Panc1 (cell line): ENCODE measurements around the gene CCSAP. TPM values are rescaled to one million over a fixed set of nuclear protein-coding genes. Genes with fewer than 3 reads are reported as not detected.

ENCODE experiments used
- ATAC-seq: fragments of 200-7000 bp; cut with Tn5 transposase; 2 replicates; pipeline ENCODE4 v1.9.1; 2020; ENCODE audit warnings: mild to moderate bottlenecking, moderate library complexity
- BruUV-seq: library from RNA; stranded (reverse); fragments of 400-500 nt; replicated peaks from 2 replicates; lab custom pipeline; 2021; lab: Mats Ljungman, UMichigan
- CTCF ChIA-PET: fragments of 300-600 bp; sonication (Branson Sonifier 250); formaldehyde crosslinking; loops from one replicate; lab custom pipeline; 2022; ENCODE audit warnings: antibody characterized with exemption; lab: Charles Lee
- POLR2A ChIA-PET: fragments of 300-600 bp; sonication (Branson Sonifier 250); formaldehyde crosslinking; loops from one replicate; lab custom pipeline; 2022; ENCODE audit warnings: antibody characterized with exemption; lab: Charles Lee
- DNase-seq: peaks from one replicate; pipeline ENCODE4 v3.0.0-alpha.2; 2010; ENCODE audit warnings: low read depth, low spot score
- H3K27ac ChIP-seq: 2 replicates; pipeline ENCODE4 v1.5.1; 2011; ENCODE audit warnings: mild to moderate bottlenecking, low read length, inconsistent platforms
- H3K27me3 ChIP-seq: fragments of 200-500 bp; sonication (Bioruptor generic); 2 replicates; pipeline ENCODE4 v1.6.0; 2014; ENCODE audit warnings: low read length, inconsistent platforms; ENCODE audit not compliant: control insufficient read depth, insufficient read depth
- H3K36me3 ChIP-seq: fragments of 200-500 bp; sonication (Bioruptor generic); 2 replicates; pipeline ENCODE4 v1.5.1; 2014; ENCODE audit warnings: inconsistent platforms, mild to moderate bottlenecking, low read length, moderate library complexity; ENCODE audit not compliant: control insufficient read depth, insufficient read depth
- H3K4me1 ChIP-seq: 2 replicates; pipeline ENCODE4 v1.5.1; 2011; ENCODE audit warnings: inconsistent platforms, mild to moderate bottlenecking, low read length, moderate library complexity; ENCODE audit not compliant: control insufficient read depth, insufficient read depth
- H3K4me3 ChIP-seq, 2 experiments: 2 replicates each; pipeline ENCODE4 v1.5.1; 2011 to 2012; ENCODE audit warnings: low read depth in 2 of 2, low read length in 2 of 2, mild to moderate bottlenecking in 2 of 2, inconsistent platforms in 1 of 2, moderate library complexity in 1 of 2
- H3K9me3 ChIP-seq: fragments of 200-500 bp; sonication (Bioruptor generic); 2 replicates; pipeline ENCODE4 v1.5.1; 2014; ENCODE audit warnings: low read depth, mild to moderate bottlenecking, inconsistent platforms, low read length, moderate library complexity; ENCODE audit not compliant: control insufficient read depth, insufficient read depth
- CTCF ChIP-seq: fragments of 450-650 bp; IDR thresholded peaks from 2 replicates; pipeline ENCODE4 v1.5.1; 2017; ENCODE audit warnings: mild to moderate bottlenecking
- POLR2AphosphoS5 ChIP-seq: IDR thresholded peaks from 2 replicates; pipeline ENCODE4 v1.6.1; 2012; ENCODE audit warnings: mild to moderate bottlenecking, low read depth, low read length, moderate library complexity
- REST ChIP-seq, 2 experiments: IDR thresholded peaks; 2 replicates each; pipeline ENCODE4 v1.6.1; 2011 to 2012; ENCODE audit warnings: low read depth in 2 of 2, control low read depth in 1 of 2, low read length in 1 of 2, mild to moderate bottlenecking in 1 of 2, moderate library complexity in 1 of 2; ENCODE audit not compliant: insufficient read depth in 1 of 2
- SIN3A ChIP-seq: IDR thresholded peaks from 2 replicates; pipeline ENCODE4 v1.6.1; 2012; ENCODE audit warnings: low read depth, mild to moderate bottlenecking, low read length, moderate library complexity, borderline replicate concordance; ENCODE audit not compliant: insufficient read depth
- TCF7L2 ChIP-seq: IDR thresholded peaks from 2 replicates; pipeline ENCODE4 v1.6.1; 2011; ENCODE audit warnings: mild to moderate bottlenecking, low read depth, low read length, inconsistent platforms
- in situ Hi-C: cut with HindIII; loops from 2 replicates; pipeline ENCODE4 v1.10.0; 2016; ENCODE audit warnings: low sequenced_read_pairs, low pct_unique_long_range_greater_than_20kb
- intact Hi-C: fragments of 100-400 bp; cut with micrococcal nuclease; formaldehyde crosslinking; loops from one replicate; pipeline ENCODE4 v1.10.0; 2022; ENCODE audit not compliant: unreplicated experiment
- total RNA-seq: library from RNA; stranded (reverse); gene quantifications from one replicate; pipeline ENCODE4 v1.2.1, GENCODE V29; 2021; ENCODE audit not compliant: unreplicated experiment

CCSAP gene
- total RNA-seq, 1 experiment from 2014 or later: 11.6 TPM

- in situ Hi-C loops (no loop called here), intact Hi-C loops (no loop called here)
- peaks cover 6% of the 10 kb centered on the region; the same call in 1 of the 2 replicates for H3K9me3 ChIP-seq
- POLR2A ChIA-PET: no interaction called here
- H3K27ac ChIP-seq: no peak overlapping the region
- DNase-seq (no peak), ATAC-seq (no peak)
- H3K36me3 ChIP-seq: no peaks in the 10 kb centered on the region
- no peak overlapping the region for H3K4me3 ChIP-seq
- TF ChIP-seq CTCF (no peak), POLR2AphosphoS5 (no peak), REST (IDR thresholded peaks at IDR 0.05; ENCODE audit: insufficient read depth in 1 of 2, low read depth in 2 of 2, low read length in 1 of 2) (no peak), TCF7L2 (no peak), SIN3A (no peak)
- no peaks in the 10 kb centered on the region for H3K4me1 ChIP-seq
- no TSS peak for BruUV-seq
- peaks cover 6% of the 10 kb centered on the region; the same call in 1 of the 2 replicates for H3K27me3 ChIP-seq
- CTCF ChIA-PET: no interaction called here
Observed at GRCh38 chr1:229355661-229356060, 12.8 kb upstream of the CCSAP start.

DNA sequence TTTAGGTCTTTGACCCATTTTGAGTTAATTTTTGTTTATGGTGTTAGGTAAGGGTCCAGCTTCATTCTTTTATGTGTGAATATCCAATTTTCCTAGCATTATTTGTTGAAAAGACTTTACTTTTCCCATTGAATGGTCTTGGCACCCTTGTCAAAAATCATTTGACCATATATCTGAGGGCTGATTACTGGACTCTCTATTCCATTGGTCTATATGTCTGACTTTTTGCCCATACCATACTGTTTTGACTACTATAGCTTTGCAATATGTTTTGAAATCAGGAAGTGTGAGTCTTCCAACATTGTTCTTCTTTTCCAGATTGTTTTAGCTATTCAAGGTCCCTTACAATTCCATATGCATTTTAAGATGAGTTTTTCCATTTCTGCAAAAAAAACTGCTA lies 11.4 kb upstream of the CCSAP start:
- Histone ChIP-seq H3K36me3 (no peaks in the 10 kb centered on the region), H3K4me1 (no peaks in the 10 kb centered on the region), H3K27me3 (peaks cover 2% of the 10 kb centered on the region; the same call in 1 of the 2 replicates), H3K4me3 (no peak overlapping the region), H3K27ac (no peak overlapping the region), H3K9me3 (peaks cover 6% of the 10 kb centered on the region; the same call in 1 of the 2 replicates)
- no TSS peak for BruUV-seq
- CTCF ChIA-PET: no interaction called here
- ATAC-seq: no peak
- DNase-seq: no peak
- intact Hi-C loops (no loop called here), in situ Hi-C loops (no loop called here)
- TF ChIP-seq SIN3A (no peak), POLR2AphosphoS5 (no peak), TCF7L2 (no peak), REST (IDR thresholded peaks at IDR 0.05; ENCODE audit: insufficient read depth in 1 of 2, low read depth in 2 of 2, low read length in 1 of 2) (no peak), CTCF (no peak)
- POLR2A ChIA-PET: no interaction called here
